Lung (tissue), 12 donors: ENCODE measurements around the gene SSC5D. TPM values are rescaled to one million over a fixed set of nuclear protein-coding genes. Genes with fewer than 3 reads are reported as not detected.

Source experiments
- ATAC-seq: fragments of 200-7000 bp; cut with Tn5 transposase; one replicate; pipeline ENCODE4 v1.9.1; 2020; ENCODE audit warnings: moderate number of reproducible peaks; ENCODE audit not compliant: insufficient read depth, low FRiP score
- DNase-seq, 3 donors: peaks; one replicate each; pipeline ENCODE4 v3.0.0-alpha.2; 2013 to 2017
- H3K27ac ChIP-seq, 2 donors: one replicate each; pipeline ENCODE4 v1.5.1; 2013; ENCODE audit warnings: mild to moderate bottlenecking in 2 of 2, moderate library complexity in 2 of 2, control low read depth in 1 of 2, inconsistent platforms in 1 of 2, low read depth in 1 of 2, low read length in 1 of 2
- H3K27me3 ChIP-seq, 3 donors: one replicate each; pipeline ENCODE4 v1.5.1; 2013; ENCODE audit warnings: low read length in 2 of 3; ENCODE audit not compliant: control insufficient read depth in 3 of 3, insufficient read depth in 3 of 3
- H3K36me3 ChIP-seq, 4 donors: one replicate each; pipeline ENCODE4 v1.5.1; 2013; ENCODE audit warnings: low read length in 4 of 4, mild to moderate bottlenecking in 1 of 4, moderate library complexity in 1 of 4; ENCODE audit not compliant: control insufficient read depth in 4 of 4, insufficient read depth in 4 of 4
- H3K4me1 ChIP-seq, 5 donors: one replicate each; pipeline ENCODE4 v1.5.1; 2013; ENCODE audit warnings: low read length in 5 of 5, mild to moderate bottlenecking in 2 of 5, moderate library complexity in 1 of 5; ENCODE audit not compliant: control insufficient read depth in 5 of 5, insufficient read depth in 5 of 5
- H3K4me3 ChIP-seq: one replicate; pipeline ENCODE4 v1.5.1; 2013; ENCODE audit warnings: mild to moderate bottlenecking, control low read depth, moderate library complexity
- H3K9ac ChIP-seq, 2 donors: one replicate each; pipeline ENCODE4 v1.5.1; 2013; ENCODE audit warnings: low read length in 2 of 2, control low read depth in 1 of 2; ENCODE audit not compliant: insufficient read depth in 1 of 2
- H3K9me3 ChIP-seq, 4 donors: one replicate each; pipeline ENCODE4 v1.5.1; 2013; ENCODE audit warnings: low read length in 3 of 4, mild to moderate bottlenecking in 1 of 4, moderate library complexity in 1 of 4; ENCODE audit not compliant: control insufficient read depth in 4 of 4, insufficient read depth in 3 of 4
- CTCF ChIP-seq: IDR thresholded peaks from 2 replicates; pipeline ENCODE4 v1.5.1; 2012; ENCODE audit warnings: mild to moderate bottlenecking; ENCODE audit errors: control extremely low read depth, extremely low read depth
- WGBS, 2 donors: extraction: QIAGEN DNeasy Blood & Tissue Kit; methylation state at CpG; one replicate each; pipeline ENCODE4 v1.1.7; 2013; 5-methylcytosine and 5-hydroxymethylcytosine counted together
- polyA plus RNA-seq, 2 donors: library from polyadenylated mRNA; stranded (reverse); fragments of 200-250 nt; gene quantifications; one replicate each; pipeline ENCODE4 v1.2.1, GENCODE V29; 2013
- total RNA-seq, 2 donors: library from RNA; depleted of rRNA in 1 of 2; stranded (reverse); fragments of >200 nt in 1 of 2; gene quantifications; one replicate each; pipeline ENCODE4 v1.2.1, GENCODE V29; 2014 to 2021
- donor health status: control.
- donor health status: control.
- donor health status: Bipolar disorder and iron deficiency.
- donor health status: healthy.
- donor health status: DM: yes; HTN: yes; CAD: no.

Gene SSC5D
- total and polyA plus RNA-seq, 4 donors: 0.66 to 8.4 (median 4.4) TPM

DNA sequence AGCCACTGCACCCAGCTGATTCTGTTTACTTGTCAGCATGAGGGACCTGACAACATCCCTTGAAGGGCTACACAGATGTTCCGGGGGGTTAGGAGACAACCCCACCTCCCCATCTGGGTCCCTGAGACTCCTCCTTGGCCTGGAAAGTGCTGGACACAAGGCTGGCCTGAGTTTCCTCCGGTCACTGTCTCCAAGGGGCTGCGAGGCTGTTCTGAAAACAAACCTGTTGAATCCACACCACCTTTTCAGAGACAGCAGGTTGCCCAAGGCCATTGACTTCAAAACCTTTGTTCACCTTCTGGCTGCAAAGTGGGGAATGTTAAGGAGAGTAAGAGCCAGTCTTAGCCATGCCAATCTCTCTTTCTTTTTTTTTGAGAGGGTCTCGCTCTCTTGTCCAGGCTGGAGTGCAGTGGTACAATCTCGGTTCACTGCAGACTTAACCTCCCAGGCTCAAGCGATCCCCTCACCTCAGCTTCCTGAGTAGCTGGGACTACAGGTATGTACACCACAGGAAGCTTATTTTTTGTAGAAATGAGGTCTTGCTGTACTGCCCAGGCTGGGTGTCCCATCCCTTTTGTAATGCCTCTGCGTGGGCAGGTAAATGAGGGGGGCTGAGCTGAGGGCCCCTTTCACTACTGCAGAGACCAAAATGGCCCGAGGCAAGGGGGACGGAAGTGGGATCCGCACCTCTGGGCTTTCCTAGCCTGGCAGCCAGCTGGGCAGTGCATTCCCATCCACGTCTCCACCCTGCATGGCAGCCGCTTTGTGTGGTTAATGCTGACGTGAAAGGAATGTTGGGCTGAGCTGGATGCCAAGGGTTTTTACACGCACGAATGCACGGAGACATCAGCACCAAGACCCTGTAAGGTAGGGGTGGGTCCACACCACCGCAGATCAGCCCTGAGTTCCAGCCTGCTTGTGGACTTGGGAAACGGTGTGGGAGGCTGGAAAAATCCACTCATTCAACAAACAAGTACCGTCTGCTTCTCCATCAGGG lies 13.7 kb upstream of the SSC5D start:
- no peaks in the 10 kb centered on the region for H3K27me3 ChIP-seq
- H3K27ac ChIP-seq: no peak overlapping the region
- H3K36me3 ChIP-seq: no peaks in the 10 kb centered on the region
- no peak for DNase-seq
- no peak for TF ChIP-seq CTCF
- no peaks in the 10 kb centered on the region for H3K9me3 ChIP-seq
- WGBS, 2 donors: 90 to 94% methylated on average over 19 of the region's 19 CpGs
- H3K4me3 ChIP-seq: no peak overlapping the region
- peaks cover 0 to 14% (median 4%) of the 10 kb centered on the region in 5 donors for H3K4me1 ChIP-seq
- ATAC-seq: no peak
- no peak overlapping the region for H3K9ac ChIP-seq

- peaks cover 0 to 2% (median 0%) of the 10 kb centered on the region in 4 donors for H3K36me3 ChIP-seq
- H3K9ac ChIP-seq: peak within 1 kb of the TSS in 1 of 2 donors; percentile 42
- H3K27me3 ChIP-seq: no peaks in the 10 kb centered on the region
- H3K9me3 ChIP-seq: no peaks in the 10 kb centered on the region
- DNase-seq (peak; percentile 99 to 100 (median 99)), ATAC-seq (peak; percentile 96)
- WGBS, 2 donors: 1% methylated on average over 44 to 61 of the region's 61 CpGs
- peak within 1 kb of the TSS; percentile 61 to 87 for H3K27ac ChIP-seq
- TF ChIP-seq CTCF: no peak
- H3K4me1 ChIP-seq: peaks cover 0 to 14% (median 4%) of the 10 kb centered on the region in 5 donors
- H3K4me3 ChIP-seq: peak within 1 kb of the TSS; percentile 46
Measured at GRCh38 chr19:55476100-55476775, 12.0 kb upstream of the SSC5D start, which contains the start of gene ZNF628. ZNF628 (plus strand) TSS chr19:55476617; CDS start chr19:55479911, 3,294 bp downstream.

DNA sequence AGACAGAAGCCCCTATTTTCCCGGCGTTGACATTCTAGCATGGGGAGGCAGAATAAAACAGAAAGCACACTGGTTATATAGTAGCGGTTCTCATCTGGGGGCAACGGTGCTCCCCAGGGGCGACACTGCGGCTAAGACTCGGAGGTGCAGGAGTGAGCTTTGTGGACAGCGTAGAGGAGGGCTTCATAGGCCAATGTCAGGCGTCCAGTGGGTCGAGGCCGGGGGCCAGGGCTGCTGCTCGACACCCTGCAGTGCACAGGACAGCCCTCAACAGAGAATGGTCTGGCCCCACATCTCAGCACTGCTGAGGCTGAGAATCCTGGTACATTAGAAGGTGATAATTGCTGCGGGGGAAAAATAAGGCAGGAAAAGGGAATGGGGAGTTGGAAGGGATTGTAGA lies 10.3 kb upstream of the SSC5D start:
- 89 to 90% methylated on average over 13 of the region's 13 CpGs for WGBS, 2 donors

More for the DNA sequence above, 10.3 kb upstream of the SSC5D start:
- Histone ChIP-seq H3K27me3 (no peaks in the 10 kb centered on the region), H3K4me1 (peaks cover 0 to 14% (median 4%) of the 10 kb centered on the region in 5 donors), H3K27ac (no peak overlapping the region), H3K9me3 (no peaks in the 10 kb centered on the region), H3K36me3 (peaks cover 0 to 17% (median 1%) of the 10 kb centered on the region in 4 donors), H3K9ac (no peak overlapping the region), H3K4me3 (no peak overlapping the region)
- no peak for DNase-seq
- TF ChIP-seq CTCF: no peak
- ATAC-seq: no peak
